Lower leg skin (tissue), 3 donors: Measurements from ENCODE around the gene SSUH2.

ENCODE experiments used
- CTCF ChIP-seq, 3 donors: fragments of 450-650 bp; IDR thresholded peaks; one replicate each; pipeline ENCODE4 v1.5.1; 2016; ENCODE audit warnings: antibody characterized with exemption in 3 of 3, mild to moderate bottlenecking in 3 of 3, moderate library complexity in 2 of 3
- POLR2A ChIP-seq, 2 donors: fragments of 450-650 bp; IDR thresholded peaks; one replicate each; pipeline ENCODE4 v1.6.1; 2016 to 2017; ENCODE audit warnings: antibody characterized with exemption in 2 of 2, mild to moderate bottlenecking in 1 of 2, moderate library complexity in 1 of 2

- no peak for TF ChIP-seq POLR2A (IDR thresholded peaks at IDR 0.05)
- TF ChIP-seq CTCF (IDR thresholded peaks at IDR 0.05), result no peak
Observed at GRCh38 chr3:8581806-8582445, 62.7 kb downstream of the SSUH2 start.
